ENCODE results near the gene CNTFR.
A peak's percentile ranks its signal among the peaks of the same experiment; 100 is the strongest.
"Not testable (repeated sequence)": the region's sequence is repeated elsewhere in the genome, so short reads cannot be mapped to it uniquely, and the experiment has no call there.

The CNTFR gene

GRCh38 chr9:34546834-34547827, 42.4 kb downstream of the CNTFR start:
- no peak overlapping the region for H3K4me3 ChIP-seq (ENCODE audit: low read length)
- DNase-seq (ENCODE audit: low read depth, low spot score), result peak; percentile 48

- H3K4me3 ChIP-seq (ENCODE audit: low read length), result no peak overlapping the region
- no peak for DNase-seq (ENCODE audit: low read depth, low spot score)
These were observed 43.3 kb downstream of the CNTFR start for GRCh38 chr9:34546102-34546833.

GRCh38 chr9:34545497-34545896, 44.0 kb downstream of the CNTFR start:
- DNase-seq (ENCODE audit: low read depth, low spot score), result no peak
- H3K4me3 ChIP-seq (ENCODE audit: low read length), result no peak overlapping the region

DNA sequence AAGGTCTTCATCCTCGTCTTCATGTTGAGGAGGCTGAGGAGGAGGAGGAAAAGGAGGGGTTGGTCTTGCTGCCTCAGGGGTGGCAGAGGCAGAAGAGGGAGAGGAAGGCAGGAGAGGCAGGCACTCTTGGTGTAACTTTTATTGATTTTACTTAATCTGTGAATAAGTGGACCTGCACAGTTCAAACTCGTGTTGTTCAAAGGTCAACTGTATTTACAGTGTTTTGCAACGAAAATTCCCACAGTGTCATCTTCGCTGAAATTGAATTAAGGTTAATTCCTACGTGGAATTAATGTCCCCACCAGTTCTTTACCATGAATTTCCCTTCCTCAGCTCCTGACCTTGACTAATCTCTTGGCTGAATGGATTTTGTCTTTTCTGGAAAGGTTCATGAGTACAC, 45.5 kb downstream of the CNTFR start:
- no peak for DNase-seq (ENCODE audit: low read depth, low spot score)
- H3K4me3 ChIP-seq (ENCODE audit: low read length), result no peak overlapping the region

DNA sequence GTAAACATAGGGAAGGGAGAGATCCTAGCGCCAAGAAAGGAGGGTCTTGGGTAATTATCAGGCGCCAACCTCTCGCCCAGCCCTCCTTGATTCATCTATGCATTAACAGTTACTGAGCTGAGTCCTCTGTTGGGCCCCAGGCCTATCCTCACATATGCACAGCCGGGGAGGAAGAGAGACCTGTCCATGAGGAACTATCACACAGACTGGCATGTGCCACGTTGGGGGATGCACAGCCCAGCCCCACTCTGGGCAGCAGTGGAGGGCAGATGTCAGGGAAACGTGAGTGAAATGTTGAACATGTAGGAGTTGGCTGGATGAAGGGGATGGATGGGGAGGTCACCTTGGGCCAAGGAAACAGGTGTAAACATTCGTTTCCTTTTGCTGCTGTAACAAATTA, 48.0 kb downstream of the CNTFR start:
- no peak overlapping the region for H3K4me3 ChIP-seq (ENCODE audit: low read length)

DNA sequence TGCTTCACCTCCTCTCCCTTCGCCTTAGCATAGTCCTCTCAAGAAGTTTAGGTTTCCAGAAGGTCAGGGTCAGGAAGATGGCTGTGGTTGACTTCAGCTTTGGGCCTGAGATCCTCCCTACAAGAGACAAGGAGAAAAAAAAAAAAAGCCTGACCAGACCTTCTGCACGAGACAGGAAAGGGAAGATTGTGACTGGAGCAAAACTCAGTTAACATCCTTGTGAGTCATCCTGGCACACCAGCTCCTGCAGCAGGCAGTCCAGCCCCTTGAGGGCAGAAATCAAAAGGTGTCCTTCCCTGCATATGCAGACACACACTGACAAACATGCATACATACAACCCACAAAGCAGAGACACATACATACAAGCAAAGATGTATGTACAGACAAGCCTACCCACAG, 48.7 kb downstream of the CNTFR start:
- no peak overlapping the region for H3K4me3 ChIP-seq (ENCODE audit: low read length)
- no peak for DNase-seq (ENCODE audit: low read depth, low spot score)

More for the DNA sequence above, 48.0 kb downstream of the CNTFR start:
- DNase-seq (ENCODE audit: low read depth, low spot score), result no peak

- DNase-seq (ENCODE audit: low read depth, low spot score), result no peak
- no peak overlapping the region for H3K4me3 ChIP-seq (ENCODE audit: low read length)
These were observed 52.8 kb downstream of the CNTFR start for GRCh38 chr9:34536685-34537084.

GRCh38 chr9:34532041-34532440, 57.5 kb downstream of the CNTFR start:
- not testable (repeated sequence) for H3K4me3 ChIP-seq (ENCODE audit: low read length); DNase-seq (ENCODE audit: low read depth, low spot score)

DNA sequence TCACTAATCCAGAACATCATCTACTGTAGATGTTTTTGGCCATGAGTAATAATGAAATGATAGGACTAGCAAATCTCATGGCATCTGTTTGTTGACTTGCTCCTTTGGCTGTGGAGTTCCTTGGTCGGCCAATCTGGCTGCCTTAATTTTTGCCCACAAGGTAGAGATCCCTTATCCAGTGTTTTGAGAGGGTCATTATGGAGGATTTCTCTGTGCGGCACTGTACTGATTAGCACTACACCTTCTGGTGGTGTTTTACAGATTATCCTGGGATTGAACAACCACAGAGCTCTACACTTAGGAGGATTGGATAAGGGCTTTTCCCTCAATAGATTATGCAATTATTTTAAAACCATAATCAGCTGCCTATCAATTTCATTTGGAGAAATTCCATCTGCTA, 63.5 kb downstream of the CNTFR start:
- no peak for DNase-seq (ENCODE audit: low read depth, low spot score)

DNA sequence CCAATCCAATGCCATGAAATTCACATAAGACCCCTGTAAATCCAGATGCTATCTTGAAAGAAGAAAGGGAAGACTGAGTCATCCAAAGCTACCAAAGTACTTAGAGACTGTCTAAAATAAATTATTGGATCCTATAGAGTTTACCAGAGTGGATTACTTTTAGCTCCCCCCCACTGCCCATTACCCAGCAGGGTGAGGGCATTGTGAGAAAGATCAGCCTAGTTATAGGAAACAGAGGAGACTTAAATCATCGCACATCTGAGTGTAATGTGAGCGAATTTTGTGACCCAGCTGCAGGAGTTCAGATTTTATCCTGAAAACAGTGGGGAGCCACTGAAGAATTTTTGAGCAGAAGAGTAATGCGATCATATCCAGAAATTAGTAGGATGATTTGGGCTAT, 65.2 kb downstream of the CNTFR start:
- DNase-seq (ENCODE audit: low read depth, low spot score), result no peak
- H3K4me3 ChIP-seq (ENCODE audit: low read length), result no peak overlapping the region

More for the DNA sequence above, 63.5 kb downstream of the CNTFR start:
- H3K4me3 ChIP-seq (ENCODE audit: low read length), result no peak overlapping the region

DNA sequence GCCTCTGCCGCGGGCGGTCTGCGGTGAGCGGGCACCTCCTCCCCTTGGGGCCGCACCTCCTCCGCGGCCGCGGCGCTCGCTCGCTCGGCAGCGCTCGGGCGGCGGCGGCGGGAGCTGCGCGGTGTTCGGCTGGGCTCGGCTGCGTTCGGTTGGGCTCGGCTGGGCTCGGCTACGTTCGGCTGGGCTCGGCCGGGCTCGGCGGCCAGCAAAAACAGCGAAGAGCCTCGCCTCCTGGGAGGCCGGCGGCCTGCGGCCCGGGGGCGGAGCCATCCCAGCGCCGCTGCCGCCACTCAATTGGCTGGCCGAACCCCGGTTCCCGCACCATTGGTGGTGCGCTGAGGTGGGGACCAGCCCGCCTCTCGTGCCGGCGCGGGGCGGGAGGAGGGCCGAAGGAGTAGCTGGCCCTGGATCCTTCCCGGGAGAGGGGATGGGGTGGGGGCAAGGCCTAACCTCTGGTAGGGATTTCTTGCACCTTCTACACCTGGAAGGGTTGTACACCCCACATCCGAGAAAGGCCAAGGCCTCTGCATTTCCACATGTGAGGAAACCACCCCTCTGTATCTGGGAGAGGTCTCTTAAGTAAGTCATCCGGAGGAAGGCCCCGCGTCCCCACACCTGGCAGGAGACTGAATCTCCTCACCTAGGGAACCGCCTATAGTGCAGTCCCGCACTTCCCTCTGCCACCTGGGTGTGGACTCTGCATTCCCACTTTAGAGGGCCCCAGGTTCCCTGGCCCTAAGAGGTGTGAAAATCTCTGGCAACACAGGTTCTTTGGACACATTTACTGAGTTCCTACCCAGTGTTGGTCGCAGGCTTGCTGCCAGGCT, 66.3 kb downstream of the CNTFR start, which contains the start of gene ENHO:
ENHO (minus strand) TSS at position 20 of the 827 bp plus-strand sequence. CDS start 1,295 bp downstream, outside the sequence.
- DNase-seq (ENCODE audit: low read depth, low spot score), result peak; percentile 76
- peak within 1 kb of the TSS; percentile 50 for H3K4me3 ChIP-seq (ENCODE audit: low read length)

- peak overlapping the region; percentile 48 for H3K4me3 ChIP-seq (ENCODE audit: low read length)
These were observed 67.2 kb downstream of the CNTFR start for GRCh38 chr9:34522091-34522887.

GRCh38 chr9:34521406-34522045, 68.0 kb downstream of the CNTFR start:
- DNase-seq (ENCODE audit: low read depth, low spot score), result no peak
- H3K4me3 ChIP-seq (ENCODE audit: low read length), result no peak overlapping the region

More at GRCh38 chr9:34522091-34522887, 67.2 kb downstream of the CNTFR start:
- no peak for DNase-seq (ENCODE audit: low read depth, low spot score)

DNA sequence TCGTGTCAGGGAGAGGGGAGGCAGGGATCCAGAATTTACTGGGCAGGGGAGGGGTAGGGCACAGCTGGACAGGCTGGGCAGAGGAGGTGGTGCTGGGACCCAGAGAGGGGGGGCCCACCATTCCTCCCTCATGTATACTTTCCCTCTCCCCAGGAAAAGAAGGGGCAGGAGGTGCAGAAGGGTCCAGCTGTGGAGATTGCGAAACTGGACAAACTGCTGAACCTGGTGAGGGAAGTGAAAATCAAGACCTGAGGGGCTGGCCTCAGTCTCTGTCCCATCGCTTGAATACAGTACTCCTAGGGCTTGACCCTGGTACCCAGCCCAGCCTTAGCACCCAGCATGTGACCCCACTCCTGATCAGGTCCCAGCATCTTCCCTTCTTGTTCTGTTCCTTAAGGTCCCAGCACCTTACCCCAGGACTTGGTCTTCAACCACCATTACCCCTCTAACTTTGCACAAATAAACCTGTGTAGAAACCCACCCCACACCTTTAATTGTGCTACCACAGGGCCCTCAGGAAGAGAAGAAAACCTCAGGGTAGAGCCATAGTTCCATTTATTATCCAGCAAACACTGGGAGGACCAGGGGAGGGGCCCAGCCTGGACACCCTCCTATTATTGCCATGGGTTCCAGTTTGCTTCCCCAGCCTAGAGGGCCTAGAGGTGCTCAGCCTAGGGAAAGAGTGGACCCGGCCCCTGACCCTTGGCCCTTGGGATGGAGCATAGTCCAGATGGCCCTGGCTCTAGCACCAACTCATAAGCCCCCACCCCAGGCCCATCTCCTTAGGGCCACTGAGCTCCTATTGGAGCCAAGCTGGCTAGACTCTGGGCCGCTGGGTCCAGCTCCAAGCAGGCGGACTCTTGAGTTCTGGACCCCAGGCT, 68.8 kb downstream of the CNTFR start:
- H3K4me3 ChIP-seq (ENCODE audit: low read length), result no peak overlapping the region
- no peak for DNase-seq (ENCODE audit: low read depth, low spot score)

DNA sequence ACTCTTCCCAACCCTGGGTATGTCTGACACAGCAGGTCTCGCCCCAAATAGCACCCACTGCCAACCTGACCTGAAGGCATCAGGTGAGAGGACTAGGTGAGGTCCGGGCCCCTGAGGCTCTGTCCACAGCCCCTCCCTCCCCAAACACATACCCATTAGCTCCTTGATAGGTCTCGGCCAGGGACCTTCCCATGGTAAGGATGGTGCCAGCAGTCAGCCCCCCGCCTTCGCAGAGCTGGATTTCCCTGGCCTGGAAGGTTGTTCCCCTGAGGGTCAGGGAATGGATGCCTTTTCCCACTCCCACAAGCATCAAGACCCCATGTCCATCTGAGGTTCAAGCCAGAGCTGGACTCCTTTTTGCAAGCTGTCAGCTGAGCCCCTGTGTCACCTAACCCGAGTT, 69.4 kb downstream of the CNTFR start:
- no peak overlapping the region for H3K4me3 ChIP-seq (ENCODE audit: low read length)
- DNase-seq (ENCODE audit: low read depth, low spot score), result no peak

GRCh38 chr9:34519321-34520020, 70.1 kb downstream of the CNTFR start:
- H3K4me3 ChIP-seq (ENCODE audit: low read length), result no peak overlapping the region
- no peak for DNase-seq (ENCODE audit: low read depth, low spot score)

Measured in Jurkat, Clone E6-1 (cell line).